SH-SY5Y (cell line): ENCODE measurements around the gene WSCD1.

Source experiments
- GATA2 ChIP-seq: IDR thresholded peaks from 2 replicates; pipeline ENCODE4 v1.6.1; 2011; ENCODE audit warnings: mild to moderate bottlenecking, low read depth, low read length
- GATA3 ChIP-seq: IDR thresholded peaks from 2 replicates; pipeline ENCODE4 v1.6.1; 2011; ENCODE audit warnings: low read depth, mild to moderate bottlenecking, low read length, moderate library complexity

- TF ChIP-seq GATA2 = no peak
- no peak for TF ChIP-seq GATA3
These were observed 21.7 kb upstream of the WSCD1 start for GRCh38 chr17:6048486-6048885.
